Heart left ventricle (tissue), 16 donors: Measurements from ENCODE around the gene BCL6. TPM values are rescaled to one million over a fixed set of nuclear protein-coding genes. Genes with fewer than 3 reads are reported as not detected.

Experiments
- ATAC-seq, 4 donors: fragments of 200-7000 bp; cut with Tn5 transposase; one replicate each; pipeline ENCODE4 v1.9.1; 2020 to 2022; ENCODE audit warnings: moderate library complexity in 4 of 4, mild to moderate bottlenecking in 3 of 4, moderate number of reproducible peaks in 1 of 4
- DNase-seq, 5 donors: peaks; one replicate each; pipeline ENCODE4 v3.0.0-alpha.2; 2020
- H3K27ac ChIP-seq, 12 donors: fragments of 200-600 bp; sonication (generic) in 4 of 12; one replicate each; pipeline versions ENCODE4 v1.5.0 to v1.8.0; 2016 to 2022; ENCODE audit warnings: mild to moderate bottlenecking in 2 of 12
- H3K27me3 ChIP-seq, 9 donors: fragments of 200-600 bp; sonication (generic) in 2 of 9; one replicate each; pipeline versions ENCODE4 v1.5.1 to v1.8.0; 2016 to 2022; ENCODE audit warnings: mild to moderate bottlenecking in 3 of 9
- H3K36me3 ChIP-seq, 9 donors: fragments of 200-600 bp; sonication (generic) in 2 of 9; one replicate each; pipeline versions ENCODE4 v1.5.0 to v1.8.0; 2018 to 2022; ENCODE audit warnings: mild to moderate bottlenecking in 2 of 9
- H3K4me1 ChIP-seq, 12 donors: fragments of 200-600 bp; sonication (generic) in 4 of 12; one replicate each; pipeline versions ENCODE4 v1.5.0 to v1.8.0; 2016 to 2022; ENCODE audit warnings: mild to moderate bottlenecking in 3 of 12
- H3K4me3 ChIP-seq, 12 donors: fragments of 200-600 bp; sonication (generic) in 4 of 12; one replicate each; pipeline versions ENCODE4 v1.5.0 to v1.8.0; 2017 to 2022; ENCODE audit warnings: mild to moderate bottlenecking in 9 of 12, moderate library complexity in 4 of 12
- H3K9me3 ChIP-seq, 12 donors: fragments of 200-600 bp; sonication (generic) in 4 of 12; one replicate each; pipeline versions ENCODE4 v1.5.0 to v1.8.0; 2016 to 2022; ENCODE audit warnings: mild to moderate bottlenecking in 1 of 12
- CTCF ChIP-seq, 12 donors: fragments of 200-600 bp; sonication (generic) in 4 of 12; IDR thresholded peaks; one replicate each; pipeline versions ENCODE4 v1.5.0 to v1.8.0; 2018 to 2022; ENCODE audit warnings: antibody characterized with exemption in 12 of 12, mild to moderate bottlenecking in 5 of 12
- POLR2A ChIP-seq, 2 donors: fragments of 450-650 bp; IDR thresholded peaks; one replicate each; pipeline ENCODE4 v1.6.1; 2017; ENCODE audit warnings: antibody characterized with exemption in 2 of 2, mild to moderate bottlenecking in 2 of 2, moderate library complexity in 2 of 2
- WGBS, 4 donors: extraction: QIAGEN DNeasy Blood & Tissue Kit in 2 of 4; methylation state at CpG; one replicate each; pipeline versions ENCODE4 v1.1.5 to v1.1.7; 2013 to 2018; 5-methylcytosine and 5-hydroxymethylcytosine counted together
- intact Hi-C, 10 donors: fragments of 100-400 bp; cut with DNase I; formaldehyde crosslinking; loops; one replicate each; pipeline versions ENCODE4 v1.11.1 to v1.14.2; 2022
- polyA plus RNA-seq, 2 donors: library from polyadenylated mRNA; stranded (reverse); fragments of 200-250 nt; gene quantifications; one replicate each; pipeline ENCODE4 v1.2.3, GENCODE V29; 2013
- total RNA-seq, 9 donors: library from RNA; depleted of rRNA in 2 of 9; stranded (reverse); fragments of >200 nt in 2 of 9; fragmentation: NEBNext Ultra II Directional in 3 of 9; extraction: Animal tissue kit (Norgen Biotek cat#: 25700) in 3 of 9; gene quantifications; one replicate each; pipeline versions ENCODE4 v1.1.0 to v1.2.4, GENCODE V29; 2016 to 2023
- donor health status: ischemic (EF 13 %, LVEDD 7.1; RV severe dilation, severe dysfunction).
- donor health status: healthy with polysubstance abuse.
- donor health status: DM: no; HTN: yes; CAD: no.
- donor health status: DM: no; HTN: no; CAD: no.
- donor health status: ischemic (EF 25% LVEDD 6.9; RV normal size, moderate dysfunction).
- donor health status: ischemic (EF 25% LVEDD 5.7; RV mildly dilated, moderate dysfunction).
- donor health status: healthy.
- donor health status: DM: yes; HTN: yes; CAD: no.
- donor health status: ischemic (EF 35%, LVEDD 5.7; RV mildly dilated, moderate dysfunction).
- donor health status: nonischemic (EF 11% LVEDD 7.7; RV severe dilation, severe dysfunction).
- donor health status: DM: yes; HTN: yes; CAD: no.
- donor health status: PGD.
- donor health status: ischemic (EF 29% LVEDD 5.4; RV normal size, mild dysfunction).
- donor health status: nonischemic (EF 23%, LVEDD 6.1; RV moderate dilation, normal function).

BCL6 gene
- total and polyA plus RNA-seq, 11 donors = 29.3 to 109 (median 45.7) TPM

GRCh38 chr3:187717572-187717971 lies 27.7 kb downstream of the BCL6 start:
- intact Hi-C loops = loop anchor here in 8 of 10 donors (5.0 to 10.0 kb wide), 4 partner anchors 40 to 1103 kb away; partner anchors contain the start of gene AHSG (in 1 of the 8)
- no peak for ATAC-seq

GRCh38 chr3:187714404-187714979 lies 30.8 kb downstream of the BCL6 start:
- TF ChIP-seq POLR2A (IDR thresholded peaks at IDR 0.05) (no peak), CTCF (IDR thresholded peaks at IDR 0.05) (peak; percentile 87 to 97 (median 92))
- Histone ChIP-seq H3K4me3 (no peak overlapping the region), H3K36me3 (no peaks in the 10 kb centered on the region), H3K27ac (peak overlapping the region in 1 of 12 donors; percentile 3), H3K27me3 (no peaks in the 10 kb centered on the region), H3K9me3 (no peaks in the 10 kb centered on the region), H3K4me1 (peaks cover 0 to 9% (median 0%) of the 10 kb centered on the region in 12 donors)
- WGBS, 4 donors = 16 to 22% (median 18%) methylated on average over 4 of the region's 4 CpGs
- peak; percentile 70 to 90 (median 90) for ATAC-seq
- peak in 4 of 5 donors; percentile 59 to 63 (median 62) for DNase-seq
- intact Hi-C loops = loop anchor here (1.0 to 10.0 kb wide), 10 partner anchors 35 to 1100 kb away; partner anchors contain the start of gene AHSG (in 1 of the 10)

More at GRCh38 chr3:187717572-187717971, 27.7 kb downstream of the BCL6 start:
- Histone ChIP-seq H3K9me3 (no peaks in the 10 kb centered on the region), H3K27ac (no peak overlapping the region), H3K4me1 (peaks cover 0 to 16% (median 0%) of the 10 kb centered on the region in 12 donors), H3K27me3 (no peaks in the 10 kb centered on the region), H3K36me3 (peaks cover 0 to 23% (median 19%) of the 10 kb centered on the region in 9 donors), H3K4me3 (no peak overlapping the region)
- 45 to 60% (median 51%) methylated on average over 1 of the region's 1 CpG for WGBS, 4 donors
- no peak for TF ChIP-seq POLR2A (IDR thresholded peaks at IDR 0.05)
- no peak for TF ChIP-seq CTCF (IDR thresholded peaks at IDR 0.05)
- no peak for DNase-seq

- DNase-seq (no peak), ATAC-seq (peak in 3 of 4 donors; percentile 24 to 74 (median 65))
- no peaks in the 10 kb centered on the region for H3K27me3 ChIP-seq
- H3K4me3 ChIP-seq = no peak overlapping the region
- no peaks in the 10 kb centered on the region for H3K36me3 ChIP-seq
- WGBS, 4 donors = 62 to 85% (median 73%) methylated on average over 2 of the region's 2 CpGs
- H3K9me3 ChIP-seq = no peaks in the 10 kb centered on the region
- TF ChIP-seq POLR2A (IDR thresholded peaks at IDR 0.05) (no peak), CTCF (IDR thresholded peaks at IDR 0.05) (no peak)
- intact Hi-C loops = loop anchor here in 9 of 10 donors (2.0 to 10.0 kb wide), 6 partner anchors 33 to 1099 kb away; partner anchors contain the start of gene AHSG (in 1 of the 9)
- H3K27ac ChIP-seq = peak overlapping the region in 1 of 12 donors; percentile 15
- peaks cover 0 to 9% (median 0%) of the 10 kb centered on the region in 12 donors for H3K4me1 ChIP-seq
Measured at GRCh38 chr3:187713504-187713903, 31.8 kb downstream of the BCL6 start.

DNA sequence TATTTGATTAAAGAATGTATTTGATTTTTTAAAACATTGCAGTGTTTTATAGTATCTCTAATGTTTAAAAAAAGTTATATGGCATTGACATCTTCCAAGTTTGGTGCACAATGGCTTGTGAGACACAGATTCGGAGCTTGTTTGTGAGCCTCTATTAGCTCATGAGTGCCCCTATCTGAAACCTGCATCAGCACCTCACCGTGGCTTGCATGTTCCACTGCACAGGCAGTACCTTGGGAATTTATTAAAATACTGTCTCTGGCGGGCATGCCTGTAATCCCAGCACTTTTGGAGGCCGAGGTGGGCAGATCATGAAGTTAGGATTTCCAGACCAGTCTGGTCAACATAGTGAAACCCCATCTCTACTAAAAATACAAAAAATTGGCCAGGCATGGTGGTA lies 36.1 kb downstream of the BCL6 start:
- Histone ChIP-seq H3K27me3 (no peaks in the 10 kb centered on the region), H3K27ac (no peak overlapping the region), H3K4me3 (no peak overlapping the region), H3K9me3 (no peaks in the 10 kb centered on the region), H3K4me1 (peaks cover 0 to 22% (median 3%) of the 10 kb centered on the region in 12 donors), H3K36me3 (no peaks in the 10 kb centered on the region)
- ATAC-seq (no peak), DNase-seq (no peak)
- WGBS, 4 donors = 71 to 80% (median 73%) methylated on average over 4 of the region's 4 CpGs
- intact Hi-C loops = loop anchor here in 1 of 10 donors (10.0 kb wide), 1 partner anchor 494 kb away; no protein-coding TSS in a partner anchor
- no peak for TF ChIP-seq POLR2A (IDR thresholded peaks at IDR 0.05)
- no peak for TF ChIP-seq CTCF (IDR thresholded peaks at IDR 0.05)
